Measurements from ENCODE around the gene PPFIA1.

GRCh38 chr11:70296681-70297080, 26.2 kb downstream of the PPFIA1 start:
- TF ChIP-seq CTCF (conservative IDR thresholded peaks at IDR 0.05) (no peak), ZFX (IDR thresholded peaks at IDR 0.05) (no peak)

All from C4-2B (cell line).